Cardiac atrium fibroblast (primary cell): ENCODE measurements around the gene ZCCHC13. TPM values are rescaled to one million over a fixed set of nuclear protein-coding genes. Genes with fewer than 3 reads are reported as not detected.

ENCODE experiments used
- total RNA-seq: library from RNA; depleted of rRNA; stranded (reverse); fragments of >200 nt; gene quantifications from 2 replicates; pipeline ENCODE4 v1.2.3, GENCODE V29; 2015

ZCCHC13 gene
- not detected in 2 replicates for total RNA-seq

GRCh38 chrX:74304016-74304415 is at the start of gene ZCCHC13:
TSS of gene ZCCHC13 (plus strand) at chrX:74304180. CDS start at chrX:74304267, 87 bp downstream.

Other genes starting within 250 kb of the ZCCHC13 start
- 13.0 and 13.4 TPM in 2 replicates for gene SLC16A2, start 117.3 kb downstream of the ZCCHC13 start, total RNA-seq